ENCODE measurements around the gene ADAMTS17.

The ADAMTS17 gene

DNA sequence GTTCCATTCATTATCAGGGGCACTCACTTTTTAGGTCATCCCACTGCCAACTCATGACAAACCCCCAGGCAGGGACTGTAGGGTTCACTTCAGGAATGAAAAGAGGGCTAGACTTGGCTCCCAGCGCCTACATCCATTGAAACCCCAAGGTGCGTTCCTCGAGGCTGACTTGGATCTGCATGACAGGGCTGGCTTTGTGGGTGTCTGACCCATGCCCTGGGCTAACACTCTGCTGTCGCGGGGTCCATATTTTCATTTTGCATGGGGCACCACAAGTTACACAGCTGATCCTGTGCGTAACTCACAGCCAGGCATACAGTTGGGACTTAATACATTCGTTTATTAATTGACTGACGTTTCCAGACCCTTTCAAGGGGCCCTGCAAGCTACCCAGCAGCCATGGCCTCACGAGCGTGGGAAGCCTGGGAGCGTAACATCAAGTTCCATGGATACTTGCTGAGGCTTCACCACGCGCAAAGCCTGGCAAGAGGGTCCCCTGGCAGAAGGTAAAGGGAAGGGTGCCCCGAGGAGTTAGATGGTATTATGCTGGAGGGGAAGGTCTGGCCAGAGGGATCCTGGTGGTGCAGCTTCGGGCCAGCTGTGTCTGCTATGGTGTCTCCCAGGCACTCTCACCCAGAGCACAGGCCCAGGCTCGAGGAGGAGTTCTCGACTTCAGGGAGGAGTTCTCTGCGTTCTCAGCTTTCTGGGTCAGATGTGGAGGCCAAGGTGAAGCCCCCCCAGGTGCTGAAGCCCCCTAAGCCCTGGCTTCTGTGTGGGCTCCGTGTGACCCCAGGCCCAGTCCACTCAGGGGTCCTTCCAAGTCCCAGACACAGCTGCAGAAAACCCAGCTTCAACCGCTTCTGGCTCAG lies 85.4 kb downstream of the ADAMTS17 start:
- TF ChIP-seq CTCF (IDR thresholded peaks at IDR 0.05): no peak

DNA sequence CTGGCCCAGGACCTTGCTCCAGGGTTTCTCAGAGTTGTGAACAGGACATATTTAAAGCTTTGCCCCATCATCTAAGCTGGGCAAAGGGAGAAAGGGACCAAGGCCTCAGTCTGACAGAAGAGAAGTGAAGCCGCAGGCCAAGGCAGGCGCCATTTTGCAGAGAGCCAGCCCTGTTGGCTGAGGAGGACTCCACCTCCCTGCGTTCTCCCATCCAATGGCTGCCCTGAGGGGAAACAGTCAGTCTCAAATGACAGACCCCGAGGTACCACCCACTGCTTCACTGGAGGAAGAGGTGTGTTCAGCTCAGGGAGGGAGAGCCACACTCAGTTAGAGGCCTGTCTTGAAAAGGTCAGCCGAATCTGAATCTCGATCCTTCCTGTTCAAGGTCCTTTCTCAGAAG lies 86.1 kb downstream of the ADAMTS17 start:
- TF ChIP-seq CTCF (IDR thresholded peaks at IDR 0.05): no peak

GRCh38 chr15:100254691-100255090 lies 87.1 kb downstream of the ADAMTS17 start:
- TF ChIP-seq CTCF (IDR thresholded peaks at IDR 0.05): no peak

DNA sequence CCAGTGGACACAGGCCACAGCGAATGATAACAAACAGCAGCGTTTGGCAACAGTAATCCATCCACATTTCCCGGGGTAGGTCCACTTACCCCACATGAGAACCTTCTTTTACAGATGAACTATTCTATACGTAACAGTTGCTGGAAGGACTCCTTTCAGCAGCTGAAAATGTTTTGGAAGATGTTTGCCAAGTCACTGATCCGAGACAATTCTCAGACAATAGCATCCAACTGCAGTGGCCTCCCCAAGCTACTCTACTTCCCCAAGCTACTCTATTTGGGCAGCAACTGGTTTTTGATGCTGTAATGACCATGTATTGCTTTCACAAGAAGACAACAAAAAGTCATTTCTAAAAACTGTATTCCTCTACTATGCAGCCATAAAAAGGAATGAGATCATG lies 87.5 kb downstream of the ADAMTS17 start:
- TF ChIP-seq CTCF (IDR thresholded peaks at IDR 0.05): no peak

GRCh38 chr15:100253640-100254039 lies 88.1 kb downstream of the ADAMTS17 start:
- TF ChIP-seq CTCF (IDR thresholded peaks at IDR 0.05): no peak

DNA sequence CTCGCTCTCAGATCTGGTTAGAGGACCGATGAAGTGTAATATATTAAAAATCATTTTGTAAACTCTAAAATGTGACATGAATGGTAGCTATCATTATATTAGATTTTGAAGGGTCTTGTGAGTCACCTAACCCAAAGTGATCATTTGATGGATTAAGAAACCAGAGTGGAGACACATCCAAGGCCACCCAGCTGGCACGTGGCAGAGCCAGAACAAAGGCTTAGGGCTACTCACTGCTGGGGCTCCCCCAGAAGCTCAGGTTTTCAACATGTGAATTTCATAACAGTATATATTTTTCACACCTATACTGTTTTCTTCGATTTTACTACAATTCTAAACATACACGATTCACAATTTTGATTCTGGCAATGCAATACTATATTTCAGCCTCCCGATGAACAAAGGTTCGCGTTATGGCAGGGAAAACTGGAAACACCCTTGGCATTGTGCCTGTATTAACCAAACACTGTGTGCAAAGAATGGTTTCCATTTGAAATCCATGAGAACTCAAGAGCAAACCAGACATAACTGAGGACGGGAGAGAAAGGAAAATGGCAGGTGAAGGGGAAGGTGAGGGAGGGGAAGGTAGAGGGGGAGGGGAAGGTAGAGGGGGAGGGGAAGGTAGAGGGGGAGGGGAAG lies 88.9 kb downstream of the ADAMTS17 start:
- TF ChIP-seq CTCF (IDR thresholded peaks at IDR 0.05): no peak

GRCh38 chr15:100252359-100252758 lies 89.4 kb downstream of the ADAMTS17 start:
- TF ChIP-seq CTCF (IDR thresholded peaks at IDR 0.05): no peak

All from LNCAP (cell line).